Right lobe of liver (tissue), 6 donors: ENCODE measurements around the gene GPR17. TPM values are rescaled to one million over a fixed set of nuclear protein-coding genes. Genes with fewer than 3 reads are reported as not detected.

Experiments
- ATAC-seq, 4 donors: fragments of 200-7000 bp; cut with Tn5 transposase; one replicate each; pipeline ENCODE4 v1.9.1; 2020; ENCODE audit warnings: mild to moderate bottlenecking in 4 of 4, moderate library complexity in 4 of 4
- DNase-seq, 3 donors: peaks; one replicate each; pipeline ENCODE4 v3.0.0-alpha.2; 2020
- H3K27ac ChIP-seq, 3 donors: fragments of 200-600 bp; one replicate each; pipeline ENCODE4 v1.8.0; 2022
- H3K27me3 ChIP-seq, 2 donors: fragments of 200-600 bp; one replicate each; pipeline ENCODE4 v1.8.0; 2022
- H3K36me3 ChIP-seq, 4 donors: fragments of 200-600 bp; sonication (generic) in 1 of 4; one replicate each; pipeline versions ENCODE4 v1.5.1 to v1.8.0; 2017 to 2022; ENCODE audit warnings: control low read depth in 1 of 4
- H3K4me1 ChIP-seq, 4 donors: fragments of 200-600 bp; sonication (generic) in 1 of 4; one replicate each; pipeline versions ENCODE4 v1.5.1 to v1.8.0; 2017 to 2022; ENCODE audit warnings: control low read depth in 1 of 4
- H3K4me3 ChIP-seq, 3 donors: fragments of 200-600 bp; one replicate each; pipeline ENCODE4 v1.8.0; 2022
- H3K9me3 ChIP-seq, 4 donors: fragments of 200-600 bp; sonication (generic) in 1 of 4; one replicate each; pipeline versions ENCODE4 v1.5.1 to v1.8.0; 2017 to 2022; ENCODE audit warnings: control low read depth in 1 of 4
- CTCF ChIP-seq, 4 donors: fragments of 200-600 bp in 3 of 4; fragments of 450-650 bp in 1 of 4; IDR thresholded peaks; one replicate each; pipeline versions ENCODE4 v1.5.1 to v1.8.0; 2016 to 2022; ENCODE audit warnings: antibody characterized with exemption in 4 of 4, mild to moderate bottlenecking in 2 of 4
- POLR2A ChIP-seq: fragments of 450-650 bp; IDR thresholded peaks from one replicate; pipeline ENCODE4 v1.6.1; 2017; ENCODE audit warnings: antibody characterized with exemption, mild to moderate bottlenecking
- WGBS: methylation state at CpG from one replicate; pipeline ENCODE4 v1.1.6; 2018; ENCODE audit warnings: low coverage, low lambda C conversion rate; ENCODE audit not compliant: insufficient coverage; ENCODE audit errors: missing lambda C conversion rate; 5-methylcytosine and 5-hydroxymethylcytosine counted together
- intact Hi-C, 2 donors: fragments of 100-400 bp; cut with DNase I; formaldehyde crosslinking; loops; one replicate each; pipeline versions ENCODE4 v1.11.2 to v1.14.1; 2022
- long read RNA-seq: library from polyadenylated mRNA; unstranded; transcript quantifications from one replicate; pipeline ENCODE4 v2.0.0, GENCODE V29; 2019
- total RNA-seq, 6 experiments: library from RNA; depleted of rRNA in 2 of 6; stranded (reverse); fragments of >200 nt in 2 of 6; fragmentation: NEBNext Ultra II Directional in 3 of 6; extraction: Animal tissue kit (Norgen Biotek cat#: 25700) in 3 of 6; gene quantifications; one replicate each; pipeline versions ENCODE4 v1.1.0 to v1.2.4, GENCODE V29; 2016 to 2023
- donor health status: DM: no; HTN: yes; CAD: no.
- donor health status: DM: no; HTN: no; CAD: no.
- donor health status: DM: no; HTN: no; CAD: no.
- donor health status: DM: no; HTN: yes; CAD: no.
- donor health status: DM: no; HTN: yes; CAD: no.

GPR17 gene, protein sequence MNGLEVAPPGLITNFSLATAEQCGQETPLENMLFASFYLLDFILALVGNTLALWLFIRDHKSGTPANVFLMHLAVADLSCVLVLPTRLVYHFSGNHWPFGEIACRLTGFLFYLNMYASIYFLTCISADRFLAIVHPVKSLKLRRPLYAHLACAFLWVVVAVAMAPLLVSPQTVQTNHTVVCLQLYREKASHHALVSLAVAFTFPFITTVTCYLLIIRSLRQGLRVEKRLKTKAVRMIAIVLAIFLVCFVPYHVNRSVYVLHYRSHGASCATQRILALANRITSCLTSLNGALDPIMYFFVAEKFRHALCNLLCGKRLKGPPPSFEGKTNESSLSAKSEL
- not detected for total RNA-seq
- long read RNA-seq = 0 reads

DNA sequence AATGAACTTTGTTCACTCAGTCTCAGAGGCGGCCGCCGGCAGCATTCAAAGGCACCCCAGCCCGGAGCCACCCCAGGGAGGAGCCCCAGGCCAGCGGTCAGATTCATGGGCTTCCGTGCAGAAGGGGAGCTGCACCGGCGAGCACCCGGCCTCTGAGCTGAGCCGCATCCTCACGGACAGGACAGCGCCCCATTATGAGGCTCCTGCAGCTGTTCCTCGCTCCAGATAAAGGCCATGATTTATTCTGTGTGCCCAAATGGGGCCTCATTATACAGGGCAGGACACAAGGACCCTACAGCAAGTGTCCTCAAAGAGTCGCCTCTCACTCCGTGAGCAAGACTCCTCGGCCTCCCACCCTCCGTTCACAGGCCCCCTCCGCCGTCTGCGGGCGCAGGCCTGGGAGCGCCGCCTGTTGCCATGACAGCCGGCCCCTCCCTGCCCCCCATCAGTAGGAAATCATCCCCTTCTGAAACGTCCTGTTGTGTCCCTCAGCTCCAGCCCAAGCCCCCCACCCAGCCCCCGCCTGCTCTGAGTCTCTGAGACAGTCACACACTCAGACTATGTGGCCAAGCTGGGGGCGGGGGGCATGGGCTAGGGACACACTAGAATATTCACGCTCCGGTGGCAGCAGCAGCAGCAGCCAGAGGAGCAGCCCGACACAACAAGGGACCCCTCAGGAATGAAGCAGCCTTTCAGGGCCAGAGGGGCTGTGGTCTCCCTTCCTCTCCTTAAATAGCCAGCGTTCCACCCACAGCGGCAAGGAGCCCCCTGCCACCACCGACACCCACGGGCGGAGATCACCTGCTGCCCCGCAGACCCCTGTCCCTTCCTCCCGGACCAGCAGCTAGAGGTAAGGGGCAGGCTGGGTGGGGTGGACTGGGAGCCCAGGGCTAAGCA is at the start of gene GPR17:
Gene GPR17, plus strand, starts transcription at position 759 of the 897 bp plus-strand sequence. CDS start 4,583 bp downstream, outside the sequence.
- no peaks in the 10 kb centered on the region for H3K9me3 ChIP-seq
- H3K4me1 ChIP-seq = peaks cover 0 to 18% (median 5%) of the 10 kb centered on the region in 4 donors
- intact Hi-C loops = no loop called here
- no peaks in the 10 kb centered on the region for H3K27me3 ChIP-seq
- no peak within 1 kb of the TSS for H3K27ac ChIP-seq
- H3K36me3 ChIP-seq = no peaks in the 10 kb centered on the region
- H3K4me3 ChIP-seq = no peak within 1 kb of the TSS
- WGBS = 80% methylated on average over 11 of the region's 37 CpGs
- TF ChIP-seq POLR2A (no peak), CTCF (IDR thresholded peaks at IDR 0.05) (no peak)
- peak in 1 of 3 donors; percentile 45 for DNase-seq
- no peak for ATAC-seq

DNA sequence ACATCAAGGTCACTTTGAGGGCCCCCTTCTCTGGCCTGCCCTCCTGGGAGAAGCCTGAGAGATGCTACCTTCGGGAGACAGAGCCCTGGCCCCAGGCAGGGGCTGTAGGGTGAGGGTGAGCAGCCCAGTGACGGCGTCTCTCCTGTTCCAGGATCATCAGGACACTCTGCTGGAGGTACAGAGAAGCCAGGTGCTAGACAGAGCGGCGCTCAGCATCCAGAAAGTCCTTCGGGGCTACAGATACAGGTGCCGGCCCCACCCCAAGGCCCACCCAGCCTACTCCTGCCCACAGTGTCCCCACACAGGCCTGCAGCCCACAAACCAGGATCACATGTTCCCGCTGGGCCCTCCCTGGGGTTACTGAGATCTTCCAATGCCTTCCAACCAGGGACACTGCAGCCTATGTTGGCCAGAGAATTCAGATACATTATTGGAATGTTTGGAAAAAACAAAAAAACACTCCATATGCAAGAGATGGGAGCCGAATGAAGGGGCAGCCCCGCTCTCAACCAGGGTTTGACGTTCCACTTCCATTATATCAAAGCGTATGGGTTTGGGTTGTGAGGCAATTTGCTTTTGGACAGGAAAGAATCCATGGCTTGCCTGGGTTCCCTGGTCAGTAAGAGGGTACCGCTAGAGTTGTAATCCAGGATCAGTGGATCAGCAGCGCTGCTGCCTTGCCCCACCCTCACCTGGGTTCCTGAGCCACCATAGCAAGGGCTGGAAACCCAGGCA is 49.5 kb upstream of the GPR17 start:
- WGBS = 85% methylated on average over 4 of the region's 14 CpGs
- Histone ChIP-seq H3K36me3 (no peaks in the 10 kb centered on the region), H3K4me1 (no peaks in the 10 kb centered on the region), H3K9me3 (no peaks in the 10 kb centered on the region), H3K27me3 (no peaks in the 10 kb centered on the region), H3K4me3 (no peak overlapping the region), H3K27ac (no peak overlapping the region)
- ATAC-seq (no peak), DNase-seq (peak in 1 of 3 donors; percentile 28)
- TF ChIP-seq CTCF (IDR thresholded peaks at IDR 0.05) = no peak
- no peak for TF ChIP-seq POLR2A
- intact Hi-C loops = no loop called here

DNA sequence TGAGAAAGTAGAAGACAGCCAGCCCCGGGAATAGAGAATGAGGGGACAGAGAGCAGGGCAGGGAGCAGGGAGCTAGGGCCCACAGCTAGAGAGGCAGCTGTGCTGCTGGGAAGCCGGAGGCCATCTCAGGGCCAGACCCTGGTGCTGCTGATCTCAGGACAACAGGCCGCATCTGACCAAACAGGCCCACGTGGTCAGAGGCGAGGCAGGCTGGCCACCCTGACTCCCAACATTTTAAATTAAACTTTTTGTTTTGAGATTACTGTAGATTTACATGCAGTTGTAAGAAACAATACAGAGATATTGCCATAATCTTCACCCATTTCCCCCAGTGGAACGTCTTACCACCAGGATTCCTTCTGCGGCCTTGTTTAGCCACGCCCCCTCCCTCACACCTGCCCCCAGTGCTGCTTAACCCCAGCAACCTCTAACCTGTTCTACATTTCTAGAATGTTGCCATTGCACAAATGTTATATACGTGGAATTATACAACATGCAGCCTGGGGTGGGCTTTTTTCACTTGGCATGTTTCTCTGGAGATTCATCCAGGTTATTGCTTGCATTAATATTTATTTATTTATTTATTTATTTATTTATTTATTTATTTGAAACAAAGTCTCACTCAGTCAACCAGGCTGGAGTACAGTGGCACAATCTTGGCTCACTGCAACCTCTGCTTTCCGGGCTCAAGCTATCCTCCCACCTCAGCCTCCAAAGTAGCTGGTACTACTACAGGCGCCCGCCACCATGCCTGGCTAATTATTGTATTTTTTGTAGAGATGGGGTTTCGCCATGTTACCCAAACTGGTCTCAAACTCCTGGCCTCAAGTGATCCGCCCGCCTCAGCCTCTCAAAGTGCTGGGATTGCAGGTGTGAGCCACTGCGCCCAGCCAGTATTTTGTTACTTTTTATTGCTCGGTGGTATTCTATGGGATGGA is 48.6 kb upstream of the GPR17 start:
- no peak for TF ChIP-seq POLR2A
- TF ChIP-seq CTCF (IDR thresholded peaks at IDR 0.05) = no peak
- ATAC-seq = no peak

DNA sequence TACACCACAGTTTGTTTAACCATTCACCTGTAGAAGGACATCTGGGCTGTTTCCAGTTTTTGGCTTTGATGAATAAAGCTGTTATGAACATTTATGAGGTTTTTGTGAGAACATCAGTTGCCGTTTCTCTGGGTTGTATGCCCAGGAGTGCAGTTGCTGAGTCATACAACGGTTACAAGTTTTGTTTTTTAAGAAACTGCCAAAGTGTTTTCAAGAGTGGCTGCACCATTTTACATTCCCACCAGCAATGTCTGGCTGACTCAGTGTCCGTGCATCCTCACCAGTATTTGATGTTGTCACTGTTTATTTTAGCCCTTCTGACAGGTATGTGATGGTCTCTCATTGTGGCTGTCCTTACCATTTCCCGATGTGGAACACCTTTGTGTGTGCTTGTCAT is 48.0 kb upstream of the GPR17 start:
- Histone ChIP-seq H3K36me3 (no peaks in the 10 kb centered on the region), H3K9me3 (no peaks in the 10 kb centered on the region), H3K27ac (no peak overlapping the region), H3K27me3 (no peaks in the 10 kb centered on the region), H3K4me3 (no peak overlapping the region), H3K4me1 (no peaks in the 10 kb centered on the region)
- ATAC-seq = no peak
- intact Hi-C loops = no loop called here
- 55% methylated on average over 4 of the region's 4 CpGs for WGBS
- TF ChIP-seq POLR2A (no peak), CTCF (IDR thresholded peaks at IDR 0.05) (no peak)
- DNase-seq = no peak

More for the DNA sequence above, 48.6 kb upstream of the GPR17 start:
- Histone ChIP-seq H3K4me1 (no peaks in the 10 kb centered on the region), H3K9me3 (no peaks in the 10 kb centered on the region), H3K27me3 (no peaks in the 10 kb centered on the region), H3K36me3 (no peaks in the 10 kb centered on the region), H3K27ac (no peak overlapping the region), H3K4me3 (no peak overlapping the region)
- WGBS = 82% methylated on average over 13 of the region's 17 CpGs
- DNase-seq = no peak
- intact Hi-C loops = no loop called here
